Upper lobe of right lung (tissue), 1 donor: ENCODE measurements around the gene APP. TPM values are rescaled to one million over a fixed set of nuclear protein-coding genes. Genes with fewer than 3 reads are reported as not detected.

Experiments
- ATAC-seq: fragments of 200-7000 bp; cut with Tn5 transposase; one replicate; pipeline ENCODE4 v1.9.1; 2020; ENCODE audit warnings: mild to moderate bottlenecking, moderate library complexity
- DNase-seq: peaks from one replicate; pipeline ENCODE4 v3.0.0-alpha.2; 2020
- H3K27ac ChIP-seq: fragments of 200-600 bp; one replicate; pipeline ENCODE4 v1.8.0; 2022
- H3K27me3 ChIP-seq: fragments of 200-600 bp; one replicate; pipeline ENCODE4 v1.8.0; 2022; ENCODE audit warnings: mild to moderate bottlenecking
- H3K36me3 ChIP-seq: fragments of 200-600 bp; one replicate; pipeline ENCODE4 v1.8.0; 2022
- H3K4me1 ChIP-seq: fragments of 200-600 bp; one replicate; pipeline ENCODE4 v1.8.0; 2022
- H3K4me3 ChIP-seq: fragments of 200-600 bp; one replicate; pipeline ENCODE4 v1.8.0; 2022; ENCODE audit warnings: mild to moderate bottlenecking
- H3K9me3 ChIP-seq: fragments of 200-600 bp; one replicate; pipeline ENCODE4 v1.8.0; 2022
- intact Hi-C: fragments of 100-400 bp; cut with DNase I; formaldehyde crosslinking; loops from one replicate; pipeline ENCODE4 v1.11.0; 2022
- total RNA-seq: library from RNA; stranded (reverse); fragmentation: NEBNext Ultra II Directional; extraction: Animal tissue kit (Norgen Biotek cat#: 25700); gene quantifications from one replicate; pipeline ENCODE4 v1.2.1, GENCODE V29; 2021
- TF ChIP-seq, protein P1 (sequence below): fragments of 200-600 bp; IDR thresholded peaks from one replicate; pipeline ENCODE4 v1.8.0; 2022; ENCODE audit warnings: antibody characterized with exemption
- donor health status: DM: no; HTN: yes; CAD: no; lungs with severe emphysema.

Gene APP
- total RNA-seq, 1 donor from 2014 or later = 480 TPM

- ATAC-seq (no peak), DNase-seq (no peak)
- H3K4me1 ChIP-seq = peaks cover 18% of the 10 kb centered on the region
- H3K4me3 ChIP-seq = no peak overlapping the region
- TF ChIP-seq, protein P1, sequence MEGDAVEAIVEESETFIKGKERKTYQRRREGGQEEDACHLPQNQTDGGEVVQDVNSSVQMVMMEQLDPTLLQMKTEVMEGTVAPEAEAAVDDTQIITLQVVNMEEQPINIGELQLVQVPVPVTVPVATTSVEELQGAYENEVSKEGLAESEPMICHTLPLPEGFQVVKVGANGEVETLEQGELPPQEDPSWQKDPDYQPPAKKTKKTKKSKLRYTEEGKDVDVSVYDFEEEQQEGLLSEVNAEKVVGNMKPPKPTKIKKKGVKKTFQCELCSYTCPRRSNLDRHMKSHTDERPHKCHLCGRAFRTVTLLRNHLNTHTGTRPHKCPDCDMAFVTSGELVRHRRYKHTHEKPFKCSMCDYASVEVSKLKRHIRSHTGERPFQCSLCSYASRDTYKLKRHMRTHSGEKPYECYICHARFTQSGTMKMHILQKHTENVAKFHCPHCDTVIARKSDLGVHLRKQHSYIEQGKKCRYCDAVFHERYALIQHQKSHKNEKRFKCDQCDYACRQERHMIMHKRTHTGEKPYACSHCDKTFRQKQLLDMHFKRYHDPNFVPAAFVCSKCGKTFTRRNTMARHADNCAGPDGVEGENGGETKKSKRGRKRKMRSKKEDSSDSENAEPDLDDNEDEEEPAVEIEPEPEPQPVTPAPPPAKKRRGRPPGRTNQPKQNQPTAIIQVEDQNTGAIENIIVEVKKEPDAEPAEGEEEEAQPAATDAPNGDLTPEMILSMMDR = no peak
- H3K9me3 ChIP-seq = no peaks in the 10 kb centered on the region
- H3K27me3 ChIP-seq = no peaks in the 10 kb centered on the region
- H3K27ac ChIP-seq = no peak overlapping the region
- H3K36me3 ChIP-seq = no peaks in the 10 kb centered on the region
- intact Hi-C loops = no loop called here
Observed at GRCh38 chr21:26072666-26073615, 97.6 kb downstream of the APP start.

GRCh38 chr21:26070822-26071425 is 99.6 kb downstream of the APP start:
- intact Hi-C loops = no loop called here
- no peaks in the 10 kb centered on the region for H3K27me3 ChIP-seq
- H3K36me3 ChIP-seq = no peaks in the 10 kb centered on the region
- H3K4me1 ChIP-seq = peaks cover 18% of the 10 kb centered on the region
- peak overlapping the region; percentile 11 for H3K27ac ChIP-seq
- H3K9me3 ChIP-seq = no peaks in the 10 kb centered on the region
- peak overlapping the region; percentile 17 for H3K4me3 ChIP-seq
- no peak for DNase-seq
- TF ChIP-seq, protein P1 = no peak
- ATAC-seq = peak; percentile 97

DNA sequence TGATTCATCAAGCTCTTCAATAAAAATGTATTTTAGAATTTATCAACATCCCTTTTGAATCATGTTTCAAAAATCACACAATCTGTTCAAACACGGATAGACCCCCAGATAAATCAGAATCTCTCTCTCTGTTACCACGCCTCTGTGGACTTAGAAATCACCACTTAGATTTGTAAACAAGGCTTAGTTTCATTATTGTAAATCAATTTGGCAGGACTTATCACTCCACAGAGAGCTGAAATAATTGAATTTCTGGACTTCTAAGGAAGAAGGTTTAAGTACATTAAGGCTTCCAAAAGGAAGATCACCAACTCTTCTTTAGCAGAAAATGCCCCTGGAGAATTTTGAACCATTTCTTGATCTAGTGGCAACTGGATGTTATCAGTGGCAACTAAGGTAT is 100.4 kb downstream of the APP start:
- DNase-seq (no peak), ATAC-seq (no peak)
- H3K27me3 ChIP-seq = no peaks in the 10 kb centered on the region
- H3K4me3 ChIP-seq = no peak overlapping the region
- TF ChIP-seq, protein P1 = no peak
- no peaks in the 10 kb centered on the region for H3K36me3 ChIP-seq
- peaks cover 18% of the 10 kb centered on the region for H3K4me1 ChIP-seq
- H3K9me3 ChIP-seq = no peaks in the 10 kb centered on the region
- H3K27ac ChIP-seq = no peak overlapping the region
- intact Hi-C loops = no loop called here

GRCh38 chr21:26068776-26069175 is 101.8 kb downstream of the APP start:
- H3K27ac ChIP-seq = no peak overlapping the region
- TF ChIP-seq, protein P1 = no peak
- intact Hi-C loops = no loop called here
- H3K4me3 ChIP-seq = no peak overlapping the region
- DNase-seq (no peak), ATAC-seq (no peak)
- H3K36me3 ChIP-seq = no peaks in the 10 kb centered on the region
- no peaks in the 10 kb centered on the region for H3K27me3 ChIP-seq
- H3K4me1 ChIP-seq = peaks cover 18% of the 10 kb centered on the region
- no peaks in the 10 kb centered on the region for H3K9me3 ChIP-seq

GRCh38 chr21:26067836-26068594 is 102.6 kb downstream of the APP start:
- intact Hi-C loops = no loop called here
- ATAC-seq = no peak

More at GRCh38 chr21:26067836-26068594, 102.6 kb downstream of the APP start:
- DNase-seq = no peak
- Histone ChIP-seq H3K36me3 (no peaks in the 10 kb centered on the region), H3K27me3 (no peaks in the 10 kb centered on the region), H3K9me3 (no peaks in the 10 kb centered on the region), H3K4me1 (peaks cover 18% of the 10 kb centered on the region), H3K27ac (no peak overlapping the region), H3K4me3 (no peak overlapping the region)
- TF ChIP-seq, protein P1 = no peak
